Measurements from ENCODE around the gene CTRL.

GRCh38 chr16:67949645-67950044 lies 18.0 kb upstream of the CTRL start:
- TF ChIP-seq, protein P1, sequence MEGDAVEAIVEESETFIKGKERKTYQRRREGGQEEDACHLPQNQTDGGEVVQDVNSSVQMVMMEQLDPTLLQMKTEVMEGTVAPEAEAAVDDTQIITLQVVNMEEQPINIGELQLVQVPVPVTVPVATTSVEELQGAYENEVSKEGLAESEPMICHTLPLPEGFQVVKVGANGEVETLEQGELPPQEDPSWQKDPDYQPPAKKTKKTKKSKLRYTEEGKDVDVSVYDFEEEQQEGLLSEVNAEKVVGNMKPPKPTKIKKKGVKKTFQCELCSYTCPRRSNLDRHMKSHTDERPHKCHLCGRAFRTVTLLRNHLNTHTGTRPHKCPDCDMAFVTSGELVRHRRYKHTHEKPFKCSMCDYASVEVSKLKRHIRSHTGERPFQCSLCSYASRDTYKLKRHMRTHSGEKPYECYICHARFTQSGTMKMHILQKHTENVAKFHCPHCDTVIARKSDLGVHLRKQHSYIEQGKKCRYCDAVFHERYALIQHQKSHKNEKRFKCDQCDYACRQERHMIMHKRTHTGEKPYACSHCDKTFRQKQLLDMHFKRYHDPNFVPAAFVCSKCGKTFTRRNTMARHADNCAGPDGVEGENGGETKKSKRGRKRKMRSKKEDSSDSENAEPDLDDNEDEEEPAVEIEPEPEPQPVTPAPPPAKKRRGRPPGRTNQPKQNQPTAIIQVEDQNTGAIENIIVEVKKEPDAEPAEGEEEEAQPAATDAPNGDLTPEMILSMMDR (IDR thresholded peaks at IDR 0.05), result no peak
- no peak for TF ChIP-seq POLR2A (IDR thresholded peaks at IDR 0.05)
